Femur (tissue), 1 donor: ENCODE results near the gene SLC17A5.
"Not testable (repeated sequence)": the region's sequence is repeated elsewhere in the genome, so short reads cannot be mapped to it uniquely, and the experiment has no call there.

Experiments
- DNase-seq: peaks from one replicate; pipeline ENCODE4 v3.0.0-alpha.2; 2017

Gene SLC17A5

DNA sequence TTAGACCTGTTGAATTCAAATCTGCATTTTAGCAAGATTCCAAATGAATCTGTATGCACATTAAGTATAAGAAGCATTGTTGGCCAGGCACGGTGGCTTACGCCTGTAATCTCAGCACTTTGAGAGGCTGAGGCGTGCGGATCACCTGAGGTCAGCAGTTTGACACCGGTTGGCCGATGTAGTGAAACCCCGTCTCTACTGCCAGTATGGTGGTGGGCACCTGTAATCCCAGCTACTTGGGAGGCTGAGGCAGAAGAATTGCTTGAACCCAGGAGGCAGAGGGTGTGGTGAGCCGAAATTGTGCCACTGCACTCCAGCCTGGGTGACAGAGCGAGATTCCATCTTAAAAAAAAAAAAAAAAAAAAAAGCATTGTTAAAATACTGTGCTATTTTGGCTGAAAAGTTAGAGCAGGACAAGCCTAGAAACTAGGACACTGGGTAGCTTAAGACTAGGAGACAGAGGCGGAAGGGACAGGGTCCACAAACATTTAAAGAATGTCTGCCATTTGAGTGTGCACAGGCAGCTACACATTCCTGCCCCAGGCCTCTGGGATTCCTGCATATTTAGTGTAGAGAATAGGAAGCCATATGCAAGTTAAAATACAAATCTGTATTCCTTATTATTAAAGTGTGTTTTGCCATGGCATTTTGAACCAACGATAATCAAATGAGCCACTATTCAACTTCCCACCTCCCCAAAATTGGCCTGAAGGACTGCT is 87.9 kb downstream of the SLC17A5 start:
- no peak for DNase-seq

DNA sequence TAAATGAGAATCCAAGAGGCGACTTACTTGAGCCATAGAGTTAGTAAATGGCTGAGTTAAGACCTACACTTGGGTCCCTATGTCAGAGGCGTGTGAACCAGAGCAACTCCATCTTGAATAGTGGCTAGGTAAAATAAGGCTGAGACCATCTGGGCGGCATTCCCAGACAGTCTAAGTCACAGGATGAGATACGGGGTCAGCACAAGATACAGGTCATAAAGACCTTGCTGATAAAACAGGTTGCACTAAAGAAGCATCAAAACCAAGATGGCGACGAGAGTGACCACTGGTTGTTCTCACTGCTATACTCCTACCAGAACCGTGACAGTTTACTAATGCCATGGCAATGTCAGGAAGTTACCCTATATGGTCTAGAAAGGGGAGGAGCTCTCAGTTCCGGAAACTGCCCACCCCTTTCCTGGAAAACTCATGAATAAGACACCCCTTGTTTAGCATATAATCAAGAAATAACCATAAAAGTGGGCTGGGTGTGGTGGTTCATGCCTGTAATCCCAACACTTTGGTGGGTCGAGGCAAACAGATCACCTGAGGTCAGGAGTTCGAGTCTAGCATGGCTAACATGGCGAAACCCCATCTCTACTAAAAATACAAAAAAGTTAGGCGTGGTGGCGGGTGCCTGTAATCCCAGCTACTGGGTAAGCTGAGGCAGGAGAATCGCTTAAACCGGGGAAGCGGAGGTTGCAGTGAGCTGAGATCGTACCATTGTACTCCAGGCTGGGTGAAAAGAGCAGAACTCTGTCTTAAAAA is 89.0 kb downstream of the SLC17A5 start:
- DNase-seq: no peak

DNA sequence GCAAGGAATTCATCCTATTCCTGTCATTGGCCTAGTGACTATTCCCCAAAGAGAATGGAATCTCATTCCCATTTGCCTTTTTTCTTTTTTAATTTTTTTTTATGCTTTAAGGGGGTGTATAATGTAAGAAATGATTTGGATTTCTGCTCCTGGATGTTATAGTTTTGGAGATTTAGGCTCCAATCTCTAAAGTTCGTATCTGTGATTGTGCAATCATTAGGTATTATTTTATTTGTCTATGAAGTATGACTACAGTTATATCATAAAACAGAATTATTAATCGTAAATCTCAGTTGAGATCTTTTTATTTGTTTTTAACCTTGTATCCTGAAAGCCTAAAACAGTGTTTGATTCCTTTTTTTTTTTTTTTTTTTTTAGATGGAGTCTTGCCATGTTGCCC is 91.2 kb downstream of the SLC17A5 start:
- DNase-seq: no peak

DNA sequence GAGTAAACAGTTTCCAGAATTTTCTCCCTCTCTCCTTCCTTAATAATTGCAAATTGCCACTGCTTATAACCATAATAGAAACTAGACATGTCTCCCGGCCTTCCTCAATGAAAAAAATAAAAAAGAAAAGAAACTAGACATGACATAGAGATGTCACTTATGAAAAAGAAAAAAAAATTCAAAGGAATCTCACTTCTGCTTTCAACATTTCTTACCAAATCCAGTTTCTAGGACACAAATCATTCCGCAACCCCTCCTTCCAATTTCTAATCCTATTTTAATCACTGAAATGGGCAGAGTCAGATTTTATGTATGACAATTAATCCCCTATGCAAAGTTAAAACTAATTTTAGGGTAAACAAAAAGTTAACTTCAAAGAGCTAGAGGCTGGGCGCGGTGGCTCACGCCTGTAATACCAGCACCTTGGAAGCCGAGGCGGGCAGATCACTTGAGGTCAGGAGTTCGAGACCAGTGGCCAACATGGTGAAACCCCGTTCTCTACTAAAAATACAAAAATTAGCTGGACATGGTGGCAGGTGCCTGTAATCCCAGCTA is 92.9 kb downstream of the SLC17A5 start:
- no peak for DNase-seq

GRCh38 chr6:73560182-73560732 is 93.5 kb downstream of the SLC17A5 start:
- no peak for DNase-seq

- DNase-seq: not testable (repeated sequence)
Measured at GRCh38 chr6:73559399-73559794, 94.4 kb downstream of the SLC17A5 start.

DNA sequence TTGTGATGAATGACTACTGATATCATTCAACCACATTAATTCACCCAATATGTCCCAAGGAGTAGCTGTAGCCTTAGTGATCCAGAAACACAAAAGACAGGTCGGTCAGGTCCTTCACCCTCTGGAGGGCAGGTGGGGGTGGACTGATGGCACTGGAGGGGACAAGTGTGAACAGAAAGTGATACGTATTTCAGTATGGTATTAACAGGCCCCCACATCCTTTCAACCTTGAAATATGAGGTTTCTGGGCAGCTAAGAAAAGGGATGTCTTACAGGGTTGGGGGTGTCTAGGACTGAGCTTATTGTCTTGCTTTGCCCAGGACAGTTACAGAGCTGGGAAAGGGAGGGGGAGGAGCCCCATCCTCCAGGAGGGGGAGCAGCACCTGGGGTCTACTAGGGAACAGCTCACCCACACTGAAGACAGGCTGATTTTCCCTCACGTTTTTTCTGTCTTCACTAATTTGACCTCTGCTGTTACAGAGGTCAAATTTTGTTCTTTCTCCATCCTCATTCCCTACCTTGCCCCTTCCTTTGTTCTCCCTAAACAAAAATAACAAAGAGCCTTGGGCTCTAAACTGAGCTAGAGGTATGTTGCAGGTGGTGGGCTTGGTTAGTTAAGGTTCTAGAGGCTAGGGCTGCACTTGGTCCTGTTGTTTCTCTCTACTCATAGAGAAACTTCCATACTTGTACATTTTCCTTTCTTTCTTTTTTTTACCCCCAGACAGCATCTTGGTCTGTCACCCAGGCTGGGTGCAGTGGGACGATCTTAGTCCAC is 95.0 kb downstream of the SLC17A5 start:
- no peak for DNase-seq

DNA sequence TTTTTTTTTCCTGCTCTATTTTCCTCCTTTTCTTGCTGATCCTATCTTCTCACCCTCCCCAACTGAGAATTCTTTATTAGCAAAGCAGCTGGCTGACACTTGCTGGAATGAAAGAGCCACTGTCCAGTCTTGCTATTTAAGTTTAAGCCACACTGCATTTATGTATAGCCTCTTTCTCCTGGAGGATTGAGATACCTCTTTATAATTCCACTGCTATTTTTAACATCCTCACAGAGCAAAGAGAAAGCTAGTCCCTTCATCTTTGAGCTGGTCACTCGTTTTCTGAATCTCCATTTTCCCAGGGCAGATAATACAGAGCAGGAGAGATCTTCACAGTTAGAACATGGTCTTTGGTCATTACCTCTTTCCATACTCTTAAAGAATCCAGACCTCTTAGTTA is 97.0 kb downstream of the SLC17A5 start:
- no peak for DNase-seq

DNA sequence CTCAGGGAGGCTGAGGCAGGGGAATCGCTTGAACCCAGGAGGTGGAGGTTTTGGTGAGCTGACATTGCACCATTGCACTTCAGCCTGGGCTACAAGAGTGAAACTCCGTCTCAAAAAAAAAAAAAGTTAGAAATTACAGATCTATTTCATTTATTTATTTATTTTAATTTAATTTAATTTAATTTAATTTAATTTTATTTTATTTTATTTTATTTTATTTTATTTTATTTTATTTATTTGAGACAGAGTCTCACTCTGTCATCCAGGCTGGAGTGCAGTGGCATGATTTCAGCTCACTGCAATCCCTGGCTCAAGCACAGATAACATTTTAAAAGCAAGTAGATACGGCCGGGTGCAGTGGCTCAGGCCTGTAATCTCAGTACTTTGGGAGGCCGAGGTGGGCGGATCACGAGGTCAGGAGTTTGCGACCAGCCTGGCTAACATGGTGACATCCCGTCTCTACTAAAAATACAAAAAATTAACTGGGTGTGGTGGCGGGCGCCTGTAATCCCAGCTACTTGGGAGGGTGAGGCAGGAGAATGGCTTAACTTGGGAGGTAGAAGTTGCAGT is 98.3 kb downstream of the SLC17A5 start:
- DNase-seq: not testable (repeated sequence)

DNA sequence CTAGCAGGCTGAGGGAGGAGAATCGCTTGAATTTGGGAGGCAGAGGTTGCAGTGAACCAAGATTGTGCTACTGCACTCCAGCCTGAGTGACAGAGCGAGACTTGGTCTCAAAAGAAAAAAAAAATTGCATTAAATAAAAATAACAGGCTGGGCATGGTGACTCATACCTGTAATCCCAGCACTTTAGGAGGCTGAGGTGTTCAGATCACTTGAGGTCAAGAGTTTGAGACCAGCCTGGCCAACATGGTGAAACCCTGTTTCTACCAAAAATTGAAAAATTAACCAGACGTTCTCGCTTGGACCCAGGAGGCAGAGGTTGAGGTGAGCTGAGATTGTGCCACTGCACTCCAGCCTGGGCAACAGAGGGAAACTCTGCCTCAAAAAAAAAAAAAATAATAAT is 102.7 kb downstream of the SLC17A5 start:
- DNase-seq: not testable (repeated sequence)

DNA sequence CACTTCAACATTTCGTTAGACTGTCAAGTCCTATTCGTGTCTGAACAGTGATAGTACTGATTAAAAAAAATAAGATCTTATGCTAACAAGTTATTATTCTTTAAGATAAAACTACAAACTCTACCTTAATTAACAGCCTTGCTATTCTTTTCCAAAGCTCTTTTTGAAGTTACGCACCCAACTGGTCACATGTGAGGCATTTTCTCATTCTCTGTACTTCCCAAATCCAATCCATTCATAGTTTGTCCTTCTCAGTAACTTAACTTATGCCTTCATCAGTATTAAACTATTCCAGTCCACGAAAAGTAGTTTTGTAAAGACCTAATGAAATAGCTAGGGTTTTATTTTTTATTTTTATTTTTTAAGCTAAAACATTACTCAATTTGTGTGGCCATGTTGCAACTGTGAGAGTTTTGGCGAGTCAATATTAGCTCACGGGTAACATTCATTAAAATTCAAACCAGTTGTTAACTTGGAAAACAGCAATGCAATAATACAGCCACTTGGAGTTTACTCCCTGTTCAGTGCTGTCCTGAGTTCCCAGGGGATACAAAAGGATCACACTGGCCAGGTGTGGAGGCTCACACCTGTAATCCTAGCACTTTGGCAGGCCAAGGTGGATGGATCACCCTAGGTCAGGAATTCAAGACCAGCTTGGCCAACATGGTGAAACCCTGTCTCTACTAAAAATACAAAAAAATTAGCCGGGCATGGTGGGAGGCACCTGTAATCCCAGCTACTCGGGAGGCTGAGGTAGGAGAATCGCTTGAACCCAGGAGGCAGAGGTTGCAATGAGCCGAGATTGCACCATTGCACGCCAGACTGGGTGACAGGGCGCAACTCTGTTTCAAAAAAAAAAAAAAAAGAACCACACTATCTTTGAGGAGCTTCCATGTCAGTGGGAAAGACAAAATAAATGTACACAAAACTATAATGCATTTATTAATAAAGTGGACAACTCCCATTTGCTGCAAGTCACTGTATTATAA is 105.0 kb downstream of the SLC17A5 start:
- DNase-seq: no peak

DNA sequence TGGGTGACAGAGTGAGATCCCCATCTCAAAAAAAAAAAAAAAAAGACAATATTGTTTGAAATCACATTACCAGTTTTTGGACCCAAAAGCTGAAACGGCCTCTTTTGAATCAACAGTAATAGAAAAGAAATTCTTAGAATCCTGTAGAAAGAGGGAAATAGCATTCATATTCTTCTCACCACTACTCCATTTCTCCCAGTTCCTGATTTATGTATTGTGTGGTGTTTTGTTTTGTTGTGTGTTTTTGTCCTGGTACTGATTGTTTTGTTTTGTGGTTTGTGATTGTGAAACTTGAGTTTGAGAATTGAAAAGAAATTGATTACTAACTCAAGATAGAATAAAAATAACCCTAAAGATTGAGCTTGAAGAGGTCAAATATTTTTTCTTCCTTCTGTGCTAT is 106.8 kb downstream of the SLC17A5 start:
- no peak for DNase-seq
